ENCODE results near the gene KNDC1.
"Not testable (repeated sequence)": the region's sequence is repeated elsewhere in the genome, so short reads cannot be mapped to it uniquely, and the experiment has no call there.

KNDC1 gene, protein sequence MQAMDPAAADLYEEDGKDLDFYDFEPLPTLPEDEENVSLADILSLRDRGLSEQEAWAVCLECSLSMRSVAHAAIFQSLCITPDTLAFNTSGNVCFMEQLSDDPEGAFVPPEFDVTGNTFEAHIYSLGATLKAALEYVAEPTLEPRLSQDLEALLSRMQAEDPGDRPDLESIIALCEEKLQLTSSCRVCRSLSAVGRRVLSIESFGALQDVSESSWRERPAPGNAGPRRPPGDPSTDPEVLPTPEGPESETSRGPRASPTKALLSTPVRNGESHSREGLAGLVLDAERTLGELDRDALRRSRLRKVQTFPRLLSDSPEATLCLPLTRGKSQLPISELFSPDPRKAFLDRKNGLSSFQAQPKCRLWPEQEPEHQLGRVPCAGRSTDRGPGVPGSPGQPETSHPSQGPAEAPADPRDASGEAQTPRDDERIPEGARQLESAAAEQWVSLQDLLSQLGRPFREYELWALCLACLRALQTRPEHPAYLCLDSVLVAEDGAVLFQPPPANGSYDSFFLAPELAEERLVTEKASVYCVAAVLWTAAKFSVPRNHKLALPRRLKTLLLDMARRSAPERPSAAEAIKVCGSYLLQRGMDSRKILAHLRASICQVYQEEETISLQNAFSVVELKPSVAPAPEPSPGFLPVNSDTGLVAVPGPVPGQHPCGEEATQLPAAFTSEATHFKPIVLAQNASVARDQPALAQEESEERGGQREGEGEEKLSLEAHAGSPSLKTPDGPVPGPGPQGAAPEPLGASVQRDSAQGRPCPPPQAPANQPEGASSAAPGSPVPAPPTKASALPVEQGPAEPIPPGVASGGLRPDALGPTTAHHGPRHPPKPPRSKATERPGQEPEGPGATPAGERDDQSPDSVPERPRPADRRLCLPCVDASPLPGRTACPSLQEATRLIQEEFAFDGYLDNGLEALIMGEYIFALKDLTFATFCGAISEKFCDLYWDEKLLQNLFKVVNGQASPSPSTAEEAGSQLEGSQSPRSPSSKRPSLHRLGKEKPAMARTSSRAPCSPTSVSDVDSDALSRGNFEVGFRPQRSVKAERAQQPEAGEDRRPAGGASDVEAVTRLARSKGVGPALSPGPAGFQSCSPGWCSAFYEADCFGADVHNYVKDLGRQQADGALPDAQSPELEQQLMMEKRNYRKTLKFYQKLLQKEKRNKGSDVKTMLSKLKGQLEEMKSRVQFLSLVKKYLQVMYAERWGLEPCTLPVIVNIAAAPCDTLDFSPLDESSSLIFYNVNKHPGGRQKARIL (N-terminal part only)

GRCh38 chr10:133159950-133160825 is at the start of gene KNDC1:
Gene KNDC1, plus strand, starts transcription at chr10:133160219. Its CDS starts 249 bp downstream, at chr10:133160468.
- no peak for DNase-seq (ENCODE audit: low read depth in 2 of 2)

DNA sequence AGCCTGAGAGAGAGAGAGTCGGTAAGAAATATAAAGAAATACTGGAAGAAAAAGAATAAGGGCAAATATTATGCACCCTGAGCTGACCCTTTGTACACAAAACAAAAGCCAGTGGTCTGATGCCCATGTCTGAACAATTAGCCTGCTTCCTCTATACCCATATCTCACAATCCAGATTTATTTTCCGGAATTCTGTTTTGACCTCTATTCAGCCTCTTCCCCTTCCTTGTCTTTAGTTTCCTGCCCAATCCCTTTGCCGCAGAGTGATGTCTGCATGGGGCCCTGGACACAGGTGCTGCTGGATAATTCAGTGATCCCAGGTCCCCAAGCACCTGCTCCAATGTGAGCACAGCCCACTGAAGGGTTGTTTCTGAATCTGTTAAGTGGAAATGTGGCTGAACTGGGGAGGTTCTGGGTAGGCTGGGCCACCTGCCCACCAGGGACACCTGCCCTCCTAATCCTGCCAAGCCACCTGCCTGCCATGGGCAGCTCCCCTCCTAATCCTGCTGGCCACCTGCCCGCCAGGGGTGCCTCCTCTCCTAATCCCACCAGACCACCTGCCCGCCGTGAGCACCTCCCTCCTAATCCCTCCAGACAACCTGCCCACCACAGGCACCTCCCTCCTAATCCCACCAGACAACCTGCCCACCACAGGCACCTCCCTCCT is 49.3 kb upstream of the KNDC1 start:
- no peak for DNase-seq (ENCODE audit: low read depth in 2 of 2)

DNA sequence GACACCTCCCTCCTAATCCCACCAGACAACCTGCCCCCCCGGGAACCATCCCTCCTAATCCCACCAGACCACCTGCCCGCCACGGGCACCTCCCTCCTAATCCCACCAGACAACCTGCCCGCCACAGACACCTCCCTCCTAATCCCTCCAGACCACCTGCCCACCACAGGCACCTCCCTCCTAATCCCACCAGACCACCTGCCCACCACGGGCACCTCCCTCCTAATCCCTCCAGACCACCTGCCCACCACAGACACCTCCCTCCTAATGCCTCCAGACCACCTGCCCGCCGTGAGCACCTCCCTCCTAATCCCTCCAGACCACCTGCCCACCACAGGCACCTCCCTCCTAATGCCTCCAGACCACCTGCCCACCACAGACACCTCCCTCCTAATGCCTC is 48.4 kb upstream of the KNDC1 start:
- not testable (repeated sequence) for DNase-seq (ENCODE audit: low read depth in 2 of 2)

DNA sequence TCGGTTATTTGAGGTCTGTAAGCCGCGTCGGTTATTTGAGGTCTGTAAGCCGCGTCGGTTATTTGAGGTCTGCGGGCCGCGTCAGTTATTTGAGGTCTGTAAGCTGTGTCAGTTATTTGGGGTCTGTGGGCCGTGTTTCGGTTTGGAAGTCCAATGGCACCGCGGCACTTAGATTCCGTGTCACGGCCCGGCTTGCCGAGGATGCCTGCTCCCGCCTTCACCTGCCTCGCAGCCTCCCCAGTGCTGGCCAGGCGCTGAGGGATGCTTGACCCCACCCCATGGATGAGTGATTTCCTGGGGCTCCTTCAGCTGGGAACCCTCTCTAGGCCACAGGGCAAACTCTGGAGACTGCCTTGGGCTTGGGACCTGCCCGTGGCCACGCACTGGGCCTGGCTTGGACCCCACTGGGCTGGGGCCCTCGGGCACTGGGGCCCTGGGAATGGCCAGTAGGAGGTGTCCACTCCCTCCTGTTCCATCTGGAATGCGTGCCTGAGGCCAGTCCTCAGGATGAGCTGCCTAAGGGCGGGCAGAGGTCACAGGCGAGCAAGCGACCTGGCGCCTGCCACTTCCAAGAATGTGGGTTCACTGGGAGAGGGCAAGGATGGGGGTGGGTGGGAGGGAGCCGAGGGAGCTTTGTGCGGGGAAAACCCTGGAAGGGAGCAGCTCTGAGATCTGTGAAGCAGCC is 46.7 kb upstream of the KNDC1 start:
- DNase-seq (ENCODE audit: low read depth in 2 of 2), result no peak

GRCh38 chr10:133113847-133114246 is 46.2 kb upstream of the KNDC1 start:
- no peak for DNase-seq (ENCODE audit: low read depth in 2 of 2)

- no peak for DNase-seq (ENCODE audit: low read depth in 2 of 2)
Observed at GRCh38 chr10:133114251-133114650, 45.8 kb upstream of the KNDC1 start.

GRCh38 chr10:133114726-133115452 is 45.1 kb upstream of the KNDC1 start:
- no peak for DNase-seq (ENCODE audit: low read depth in 2 of 2)

DNA sequence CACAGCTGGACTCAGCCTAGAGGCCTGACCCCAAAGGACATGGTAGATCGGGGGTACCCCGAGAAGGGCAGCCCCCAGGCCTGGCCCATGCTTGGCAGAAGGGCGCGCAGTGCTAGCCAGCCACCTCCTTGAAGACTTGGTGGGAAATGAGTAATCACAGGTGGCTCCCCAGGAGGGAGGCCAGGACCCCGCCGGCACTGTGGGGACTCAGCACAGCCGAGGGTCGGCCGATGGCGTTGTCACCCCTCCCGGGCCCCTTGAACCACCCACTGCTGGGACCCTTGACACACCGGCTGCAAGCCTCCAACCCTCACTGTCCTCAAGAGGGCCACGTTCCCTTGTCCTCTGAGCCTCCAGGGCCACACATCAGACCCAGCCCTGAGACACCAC is 44.6 kb upstream of the KNDC1 start:
- no peak for DNase-seq (ENCODE audit: low read depth in 2 of 2)

DNA sequence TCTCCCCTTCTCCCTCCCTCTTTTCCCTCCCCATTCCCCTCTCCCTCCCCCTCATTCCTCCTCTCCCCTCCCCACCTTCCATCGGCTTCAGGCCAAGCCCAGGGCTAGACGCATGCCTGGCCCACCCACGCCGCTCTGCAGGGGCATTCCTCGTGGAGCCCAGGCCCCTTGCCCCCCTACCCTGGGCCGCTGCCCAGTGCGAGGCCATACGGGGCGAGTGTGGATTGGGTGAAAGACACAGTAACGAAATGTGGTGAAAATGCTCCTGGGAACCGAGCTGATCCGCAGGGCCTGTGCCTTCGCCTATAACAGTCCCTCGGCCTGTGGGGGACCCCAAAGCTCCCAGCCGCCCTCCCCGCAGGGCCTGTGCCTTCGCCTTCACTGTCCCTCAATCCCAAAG is 44.0 kb upstream of the KNDC1 start:
- no peak for DNase-seq (ENCODE audit: low read depth in 2 of 2)

GRCh38 chr10:133116455-133116854 is 43.6 kb upstream of the KNDC1 start:
- no peak for DNase-seq (ENCODE audit: low read depth in 2 of 2)

DNA sequence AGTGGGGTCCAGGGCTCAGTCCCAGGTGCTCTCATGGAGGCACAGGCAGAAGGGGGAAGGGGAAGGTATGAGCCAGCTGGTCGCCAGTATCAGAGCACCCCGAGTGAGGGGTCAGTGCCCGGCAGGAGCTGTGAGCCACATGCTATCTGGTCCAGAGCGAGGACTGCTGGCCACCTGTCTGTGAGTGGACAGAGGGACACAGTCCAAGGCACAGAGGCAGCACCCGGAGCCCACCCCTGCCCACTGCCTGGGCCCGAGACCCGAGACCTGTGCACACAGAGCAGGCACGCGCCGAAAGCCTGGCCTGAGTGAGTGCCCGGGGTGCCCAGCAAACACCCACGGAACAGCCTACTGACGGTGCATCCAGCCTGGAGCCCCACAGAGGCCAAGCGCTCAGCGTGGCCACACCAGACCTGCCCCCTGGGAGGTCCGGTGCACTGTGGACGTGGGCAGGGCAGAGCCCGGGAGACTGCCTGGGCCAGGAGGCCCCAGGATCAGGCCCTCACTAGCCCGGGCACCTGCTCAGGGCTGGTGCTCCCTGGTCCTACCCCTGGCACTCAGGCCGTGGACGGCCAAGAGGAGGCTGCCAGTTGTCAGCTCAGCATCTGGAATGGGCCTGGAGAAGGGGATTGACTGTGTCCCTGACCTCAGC is 42.9 kb upstream of the KNDC1 start:
- DNase-seq (ENCODE audit: low read depth in 2 of 2), result no peak

DNA sequence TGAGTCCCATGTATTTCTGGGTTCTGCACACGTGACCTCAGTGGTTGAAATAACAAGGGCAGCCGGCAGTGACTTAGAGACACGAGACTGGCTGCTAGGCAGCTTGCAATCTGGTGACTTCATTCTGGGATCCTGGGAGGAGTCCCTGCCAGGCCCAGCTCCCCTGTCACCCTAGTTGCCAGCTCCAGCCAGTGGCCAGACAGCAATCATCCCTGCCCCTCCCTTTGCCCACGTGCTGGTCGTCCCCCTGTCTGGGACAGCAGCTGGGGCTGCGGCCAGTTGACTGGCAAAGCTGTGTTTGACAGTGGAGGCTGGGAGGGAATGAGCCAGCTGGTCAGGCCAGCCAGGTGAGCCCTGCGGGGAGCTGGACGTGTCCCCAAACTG is 42.3 kb upstream of the KNDC1 start:
- no peak for DNase-seq (ENCODE audit: low read depth in 2 of 2)

DNA sequence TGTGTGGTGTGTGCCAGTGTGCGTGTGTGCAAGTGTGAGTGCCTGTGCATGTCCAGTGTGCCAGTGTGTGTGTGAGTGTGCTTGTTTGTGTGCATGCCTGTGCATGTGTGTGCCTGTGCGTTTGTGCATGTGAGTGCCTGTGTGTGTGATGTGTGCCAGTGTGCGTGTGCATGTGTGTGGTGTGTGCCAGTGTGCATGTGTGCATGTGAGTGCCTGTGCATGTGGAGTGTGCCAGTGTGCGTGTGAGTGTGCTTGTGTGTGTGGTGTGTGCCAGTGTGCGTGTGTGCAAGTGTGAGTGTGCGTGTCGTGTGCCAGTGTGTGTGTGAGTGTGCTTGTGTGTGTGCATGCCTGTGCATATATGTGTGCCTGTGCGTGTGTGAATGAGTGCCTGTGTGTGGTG is 38.5 kb upstream of the KNDC1 start:
- no peak for DNase-seq (ENCODE audit: low read depth in 2 of 2)

DNA sequence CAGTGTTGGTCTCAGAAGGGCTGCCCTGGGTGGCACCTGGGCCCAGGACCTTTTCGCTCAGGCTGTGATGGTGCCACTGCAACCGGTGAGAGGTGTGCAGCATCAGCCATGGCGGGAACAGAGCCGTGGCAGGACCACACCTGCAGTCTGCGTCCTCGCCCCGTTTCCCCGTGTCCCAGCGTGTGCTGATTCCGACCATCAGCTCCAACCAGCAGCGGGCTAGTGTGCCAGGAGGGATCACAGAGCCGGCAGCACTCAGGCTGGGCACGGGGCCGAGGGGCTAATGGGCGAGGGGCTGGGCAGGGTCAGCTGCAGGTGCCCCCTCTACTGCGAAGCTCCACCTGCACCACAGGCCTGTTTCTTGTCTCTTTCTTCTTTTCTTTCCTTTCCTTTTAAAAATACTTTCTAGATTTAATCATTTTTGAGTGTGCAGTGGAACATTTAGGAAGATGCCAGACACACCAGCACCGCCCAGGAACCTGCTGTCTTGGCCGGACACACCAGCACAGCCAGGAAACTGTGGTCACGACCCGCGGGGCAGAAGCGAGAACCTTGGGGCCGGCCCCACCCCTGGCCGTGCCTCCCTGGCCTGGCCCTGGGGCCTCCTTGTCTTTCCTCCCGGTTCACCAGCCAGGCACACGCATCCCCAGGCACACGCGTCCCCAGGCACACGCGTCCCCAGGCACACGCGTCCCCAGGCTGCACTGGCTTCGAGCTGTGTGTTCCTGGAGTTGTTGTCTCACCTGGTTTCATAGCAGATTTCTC is 37.7 kb upstream of the KNDC1 start:
- DNase-seq (ENCODE audit: low read depth in 2 of 2), result no peak

DNA sequence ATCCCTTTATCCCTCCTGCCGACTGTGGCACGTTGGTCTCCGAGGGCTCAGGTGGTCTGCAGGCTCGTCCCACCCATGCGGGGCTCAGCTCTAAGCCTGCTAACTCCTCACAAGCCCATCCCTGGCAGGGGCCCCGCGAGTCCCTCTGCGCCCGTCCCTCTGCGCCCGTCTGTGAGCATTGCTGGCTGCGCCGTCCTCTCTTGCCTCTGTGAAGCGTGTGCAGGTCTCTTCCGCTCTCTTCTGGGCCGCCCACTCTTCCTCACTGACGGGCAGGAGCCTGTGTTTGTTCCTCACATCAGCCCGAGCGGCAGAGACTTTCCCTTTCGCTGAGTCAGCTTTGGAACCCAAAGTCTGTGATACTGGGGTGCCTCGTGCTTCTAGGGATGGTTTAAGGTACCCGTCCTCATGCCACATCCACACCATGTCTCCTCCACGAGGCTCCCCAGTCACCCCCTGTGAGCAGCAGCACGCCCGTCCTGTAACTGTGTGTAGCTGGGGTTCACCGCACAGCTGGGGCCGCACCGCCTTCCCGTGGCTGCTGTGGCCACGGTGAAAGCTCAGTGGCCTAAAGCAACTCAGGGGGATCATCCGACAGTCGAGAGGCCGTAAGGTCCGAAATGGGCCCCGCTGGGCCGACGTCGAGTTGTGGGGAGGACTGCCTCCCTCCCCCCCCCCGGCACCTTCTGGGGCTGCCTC is 36.8 kb upstream of the KNDC1 start:
- no peak for DNase-seq (ENCODE audit: low read depth in 2 of 2)

GRCh38 chr10:133123746-133124356 is 36.2 kb upstream of the KNDC1 start:
- DNase-seq (ENCODE audit: low read depth in 2 of 2), result no peak
